ENCODE measurements around the gene VSTM2L.

GRCh38 chr20:37879843-37880242 lies 23.1 kb upstream of the VSTM2L start:
- no peak for TF ChIP-seq CTCF (conservative IDR thresholded peaks at IDR 0.05 in 1 of 2, IDR thresholded peaks at IDR 0.05 in 1 of 2; ENCODE audit: low read depth in 1 of 2, low read length in 2 of 2)
- no peak for TF ChIP-seq EZH2 (IDR thresholded peaks at IDR 0.05; ENCODE audit: low read length, missing control alignments)

Measured in fibroblast of lung (primary cell).